UCSD-AML1 (cell line): ENCODE results near the gene CASQ1.

Source experiments
- DNase-seq: peaks from one replicate; lab custom pipeline; 2025; ENCODE audit not compliant: unreplicated experiment; lab: John Stamatoyannopoulos, UW

The CASQ1 gene

DNA sequence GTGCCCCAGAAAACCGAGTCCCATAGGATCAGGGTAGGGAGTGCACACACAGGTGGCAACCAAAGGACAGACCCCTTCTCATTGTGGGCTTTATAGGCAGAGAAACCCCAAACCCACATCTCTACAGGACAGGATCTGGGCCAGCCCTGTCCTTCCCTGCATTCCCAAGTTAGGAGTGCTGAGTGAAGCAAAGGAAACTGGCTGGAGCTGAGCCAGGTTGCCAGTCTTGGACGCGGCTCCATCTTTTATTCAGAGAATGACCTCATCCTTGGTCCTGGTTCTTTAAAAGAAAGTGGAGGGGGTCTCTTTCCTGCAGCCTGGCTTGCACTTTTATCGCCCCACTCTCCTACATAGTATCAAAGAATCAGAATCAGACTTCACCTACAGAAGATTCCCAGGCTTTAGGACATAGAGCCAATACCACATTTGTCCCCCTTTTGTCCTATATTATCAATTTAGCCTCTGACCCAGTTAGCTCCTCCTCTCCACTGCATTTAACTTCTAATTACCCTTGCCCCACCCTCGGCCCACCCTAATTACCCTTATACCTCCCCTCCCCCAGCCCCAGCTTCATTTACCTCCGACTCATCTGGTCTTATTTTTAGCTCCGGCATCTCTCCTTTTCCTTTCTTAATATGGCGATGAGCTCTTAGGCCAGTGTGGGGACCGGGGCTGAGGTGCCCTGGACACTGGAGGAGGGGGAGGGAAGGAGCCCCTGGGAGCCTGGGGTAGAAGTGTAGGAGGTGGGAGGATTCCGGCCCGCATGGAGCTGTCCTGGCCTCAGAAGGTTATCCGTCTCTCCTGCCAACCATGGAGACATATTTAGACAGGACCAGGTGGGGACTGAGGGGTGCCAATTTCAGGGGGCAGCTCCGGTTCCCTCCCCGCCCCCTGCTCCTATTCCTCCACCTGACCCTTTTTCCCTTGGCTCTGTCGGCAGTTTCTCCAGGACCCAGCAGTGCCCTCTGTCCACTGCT lies at the start of gene CASQ1:
Gene CASQ1, plus strand, starts transcription at position 927 of the 977 bp plus-strand sequence. CDS start 177 bp downstream, outside the sequence.
- DNase-seq, result no peak

GRCh38 chr1:160143695-160144094 lies 46.7 kb upstream of the CASQ1 start:
- DNase-seq, result no peak

DNA sequence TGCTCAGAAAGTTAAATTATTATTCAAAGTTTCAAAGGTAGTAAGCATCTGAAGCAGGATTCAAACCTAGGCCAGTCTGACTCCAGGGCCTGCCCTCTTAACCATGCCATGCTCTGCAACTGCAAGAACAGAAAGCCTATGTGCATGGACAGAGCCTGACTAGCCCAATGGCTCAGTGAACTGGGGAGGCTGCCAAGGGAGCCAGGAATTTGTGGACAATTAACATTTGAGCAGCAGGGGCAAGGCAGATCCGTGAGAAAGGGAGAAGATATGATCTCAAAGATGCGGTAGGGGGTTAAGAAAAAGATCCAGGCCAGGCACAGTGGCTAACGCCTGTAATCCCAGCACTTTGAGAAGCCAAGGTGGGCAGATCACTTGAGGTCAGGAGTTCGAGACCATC lies 45.5 kb upstream of the CASQ1 start:
- no peak for DNase-seq

GRCh38 chr1:160146107-160146506 lies 44.3 kb upstream of the CASQ1 start:
- no peak for DNase-seq

GRCh38 chr1:160148121-160148520 lies 42.3 kb upstream of the CASQ1 start:
- no peak for DNase-seq

GRCh38 chr1:160149233-160149632 lies 41.1 kb upstream of the CASQ1 start:
- no peak for DNase-seq

- DNase-seq, result no peak
Observed at GRCh38 chr1:160149716-160150115, 40.7 kb upstream of the CASQ1 start.

GRCh38 chr1:160151303-160151702 lies 39.1 kb upstream of the CASQ1 start, which contains the start of gene ATP1A4:
Gene ATP1A4 (plus strand): TSS chr1:160151603. CDS start chr1:160152041, 438 bp downstream.
- DNase-seq, result no peak

GRCh38 chr1:160154790-160155189 lies 35.6 kb upstream of the CASQ1 start:
- no peak for DNase-seq

DNA sequence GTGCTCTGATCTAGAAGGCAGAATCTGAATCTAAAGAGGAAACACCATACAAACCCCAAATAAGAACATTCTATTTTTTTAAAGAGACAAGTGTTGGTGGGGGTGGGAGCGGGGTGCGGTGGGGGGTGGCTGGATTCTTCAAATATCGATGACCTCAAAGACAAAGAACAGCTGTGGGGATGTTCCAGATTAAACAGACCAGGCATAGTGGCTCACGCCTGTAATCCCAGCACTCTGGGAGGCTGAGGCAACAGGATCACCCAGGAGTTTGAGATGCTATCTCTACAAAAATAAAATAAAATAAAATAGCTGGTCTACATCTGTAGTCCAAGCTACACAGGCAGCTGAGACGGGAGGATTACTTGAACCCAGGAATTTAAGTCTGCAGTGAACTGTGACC lies 34.0 kb upstream of the CASQ1 start:
- no peak for DNase-seq

- no peak for DNase-seq
Observed at GRCh38 chr1:160157174-160157573, 33.2 kb upstream of the CASQ1 start.

- no peak for DNase-seq
Observed at GRCh38 chr1:160158031-160158430, 32.3 kb upstream of the CASQ1 start.

- no peak for DNase-seq
Observed at GRCh38 chr1:160158534-160158933, 31.8 kb upstream of the CASQ1 start.

GRCh38 chr1:160159846-160160245 lies 30.5 kb upstream of the CASQ1 start:
- DNase-seq, result no peak

DNA sequence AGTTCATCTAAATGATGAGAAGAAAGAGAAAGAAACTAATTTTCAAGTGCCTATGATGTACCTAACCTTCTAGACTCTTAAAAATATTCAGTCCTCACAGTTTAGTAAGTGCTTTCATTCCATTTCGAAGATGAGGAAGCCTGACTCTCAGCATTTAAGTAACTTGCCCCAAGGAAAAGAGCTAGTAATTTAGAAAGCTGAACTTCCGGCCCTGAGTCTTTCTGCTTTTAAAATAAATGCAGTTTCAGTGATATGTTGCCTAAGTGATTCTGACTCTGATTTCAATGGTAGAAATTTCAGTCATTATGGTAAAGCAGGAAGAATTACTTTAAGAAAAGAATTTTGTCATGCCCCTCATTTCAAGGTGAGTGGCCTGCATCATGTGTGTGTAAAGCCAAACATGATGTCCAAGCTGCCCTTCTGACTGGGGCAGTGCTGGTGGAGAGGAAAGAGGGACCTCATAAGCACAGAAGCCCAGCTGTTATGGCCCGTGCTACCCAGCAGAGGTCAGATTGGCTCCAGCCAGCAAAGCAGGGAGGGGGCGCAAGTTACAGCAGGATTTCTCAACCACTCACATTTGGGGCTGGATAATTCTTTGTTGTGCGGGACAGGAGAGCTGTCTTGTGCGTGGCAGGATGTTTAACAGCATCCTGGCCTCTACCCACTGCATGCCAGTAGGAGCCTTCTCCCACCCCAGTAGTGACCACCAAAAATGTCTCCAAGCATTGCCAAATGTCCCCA lies 28.2 kb upstream of the CASQ1 start:
- DNase-seq, result peak; percentile 24

DNA sequence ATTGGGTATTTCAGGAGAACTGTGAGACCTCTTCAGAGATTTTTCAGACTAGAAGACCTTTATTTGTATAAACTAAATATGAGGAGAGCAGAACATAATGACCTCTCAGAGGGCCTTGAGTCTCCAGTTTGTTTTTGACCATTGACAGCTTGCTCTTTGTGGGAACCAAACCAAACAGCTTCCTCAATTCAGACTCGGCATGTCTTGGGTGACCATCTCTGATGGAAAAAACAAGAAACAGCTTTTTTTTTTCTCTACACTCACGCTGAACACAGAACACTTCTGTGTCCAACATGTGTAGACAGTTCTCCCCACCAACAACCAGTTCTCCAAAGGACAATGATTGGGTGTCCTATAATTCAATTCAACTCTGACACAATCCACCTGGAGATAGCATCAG lies 27.4 kb upstream of the CASQ1 start:
- DNase-seq, result no peak

DNA sequence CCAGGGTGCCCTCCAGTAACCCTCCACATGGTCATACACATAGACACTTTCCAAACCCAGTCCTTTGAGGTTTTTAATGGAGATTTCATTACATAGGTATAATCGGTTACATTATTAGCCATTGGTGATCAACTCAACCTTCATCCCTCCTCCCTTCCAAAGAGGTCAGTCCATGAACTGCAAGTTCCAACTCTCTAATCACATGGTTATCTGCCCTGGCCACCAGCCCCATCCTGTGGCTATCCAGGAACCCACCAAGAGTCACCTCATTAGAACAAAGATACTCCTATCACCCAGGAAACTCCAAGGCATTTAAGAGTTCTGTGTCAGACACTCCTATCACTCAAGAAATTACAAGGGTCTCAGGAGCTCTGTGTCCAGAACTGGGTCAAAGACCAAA lies 26.8 kb upstream of the CASQ1 start:
- no peak for DNase-seq

- no peak for DNase-seq
Observed at GRCh38 chr1:160164121-160164520, 26.3 kb upstream of the CASQ1 start.

DNA sequence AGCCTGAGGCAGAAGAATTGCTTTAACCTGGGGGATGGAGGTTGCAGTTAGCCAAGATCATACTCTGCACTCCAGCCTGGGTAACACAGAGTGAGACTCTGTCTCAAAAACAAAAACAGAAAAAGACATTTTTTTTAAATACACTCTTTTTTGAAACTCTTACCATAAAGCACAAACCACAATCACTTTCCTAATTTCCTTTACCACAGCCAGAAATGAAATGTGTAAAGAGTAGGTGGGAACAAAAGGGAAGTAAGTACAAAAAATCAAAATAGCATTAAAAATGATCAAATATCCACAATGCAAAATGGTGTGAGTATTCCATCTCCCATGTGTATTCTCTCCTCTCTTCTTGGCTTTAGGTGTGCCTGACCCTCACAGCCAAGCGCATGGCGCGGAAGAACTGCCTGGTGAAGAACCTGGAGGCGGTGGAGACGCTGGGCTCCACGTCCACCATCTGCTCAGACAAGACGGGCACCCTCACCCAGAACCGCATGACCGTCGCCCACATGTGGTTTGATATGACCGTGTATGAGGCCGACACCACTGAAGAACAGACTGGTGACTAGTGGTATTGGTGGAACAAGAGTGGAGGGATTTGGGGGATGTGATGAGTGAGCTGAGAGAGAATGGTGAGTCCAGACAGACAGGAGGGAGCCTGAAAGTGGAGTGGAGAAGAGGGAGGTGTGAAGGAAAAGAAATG lies 24.1 kb upstream of the CASQ1 start:
- no peak for DNase-seq

- DNase-seq, result no peak
Observed at GRCh38 chr1:160167056-160167455, 23.3 kb upstream of the CASQ1 start.

DNA sequence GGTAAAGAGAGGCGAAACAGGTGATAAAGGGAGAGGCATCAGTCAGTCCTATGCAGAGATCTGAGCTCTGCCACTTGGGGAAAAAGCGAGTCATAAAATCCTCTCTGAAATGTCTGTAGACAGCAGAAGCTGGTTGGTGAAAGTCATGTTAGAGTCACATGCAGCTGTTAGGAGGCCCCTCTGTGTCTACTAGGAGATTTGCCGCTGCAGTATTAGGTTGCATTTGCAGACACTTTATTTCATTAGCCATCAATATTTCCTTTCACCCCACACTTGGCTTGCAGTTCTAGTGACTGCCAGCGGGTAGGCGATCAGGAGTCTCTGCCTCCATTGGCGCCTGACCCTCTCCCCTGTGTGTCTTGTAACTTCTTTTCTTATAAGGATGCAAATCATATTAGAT lies 22.8 kb upstream of the CASQ1 start:
- DNase-seq, result no peak
